K562 (cell line): Measurements from ENCODE around the gene MTMR4. TPM values are rescaled to one million over a fixed set of nuclear protein-coding genes. Genes with fewer than 3 reads are reported as not detected.

Experiments used
- ATAC-seq: fragments of 200-7000 bp; cut with Tn5 transposase; 3 replicates; pipeline ENCODE4 v1.9.1; 2020; ENCODE audit warnings: moderate library complexity
- BruUV-seq: library from RNA; stranded (reverse); fragments of 400-500 nt; replicated peaks from 2 replicates; lab custom pipeline; 2021; lab: Mats Ljungman, UMichigan
- CTCF ChIA-PET: fragments of 300-600 bp; formaldehyde crosslinking; extraction: SDS; loops from one replicate; lab custom pipeline; 2021; ENCODE audit warnings: low intra/inter-chr PET ratio; lab: Yijun Ruan, JAX
- POLR2A ChIA-PET: fragments of 300-600, 350-650 bp; sonication (Branson Sonifier 250); formaldehyde crosslinking; extraction: SDS; loops from one replicate; lab custom pipeline; 2021; ENCODE audit warnings: antibody characterized with exemption, inconsistent platforms; lab: Yijun Ruan, JAX
- DNase-seq, 4 experiments: peaks; one replicate each; pipeline versions ENCODE4 v3.0.0 to v3.0.0-alpha.2; 2011 to 2018; ENCODE audit warnings: low spot score in 3 of 4, mixed read lengths in 3 of 4; ENCODE audit errors: extremely low read depth in 1 of 4
- FAIRE-seq: peaks from 2 replicates; lab custom pipeline; 2011; peaks lifted over from hg19 to GRCh38; lab: Jason Lieb, UNC
- H2AFZ ChIP-seq: 2 replicates; pipeline ENCODE4 v1.6.0; 2011; ENCODE audit warnings: low read depth, low read length, control low read depth, inconsistent platforms
- H3K27ac ChIP-seq: fragments of 200-600 bp; 3 replicates; pipeline ENCODE4 v1.8.0; 2011; ENCODE audit warnings: low read depth, mild to moderate bottlenecking, control low read depth, inconsistent platforms, low read length, moderate library complexity, mixed read lengths; ENCODE audit errors: extremely low read depth
- H3K27me3 ChIP-seq, 2 experiments: fragments of 300-600 bp in 1 of 2; 2 replicates in 1 of 2; 3 replicates in 1 of 2; pipeline versions ENCODE4 v1.6.0 to v1.8.0; 2011; ENCODE audit warnings: inconsistent platforms in 2 of 2, low read length in 2 of 2, mild to moderate bottlenecking in 1 of 2, mixed read lengths in 1 of 2, moderate library complexity in 1 of 2; ENCODE audit not compliant: control insufficient read depth in 2 of 2, insufficient read depth in 2 of 2
- H3K36me3 ChIP-seq: fragments of 300-600 bp; 3 replicates; pipeline ENCODE4 v1.8.0; 2011; ENCODE audit warnings: mild to moderate bottlenecking, low read length, inconsistent platforms; ENCODE audit not compliant: control insufficient read depth, insufficient read depth
- H3K4me1 ChIP-seq, 2 experiments: fragments of 200-600 bp in 1 of 2; replicated peaks in 1 of 2; 2 replicates in 1 of 2; 3 replicates in 1 of 2; pipeline versions ENCODE4 v1.5.1 to v1.8.0; 2011; ENCODE audit warnings: inconsistent platforms in 2 of 2, low read length in 2 of 2, mild to moderate bottlenecking in 1 of 2, mixed read lengths in 1 of 2, moderate library complexity in 1 of 2; ENCODE audit not compliant: control insufficient read depth in 2 of 2, insufficient read depth in 2 of 2
- H3K4me2 ChIP-seq: 2 replicates; pipeline ENCODE4 v1.6.1; 2011; ENCODE audit warnings: low read length, control low read depth, inconsistent platforms, mixed read lengths; ENCODE audit not compliant: insufficient read depth
- H3K4me3 ChIP-seq: fragments of 200-600 bp; sonication (generic), shearing (Covaris generic); 2 replicates; pipeline ENCODE4 v1.5.1; 2016; ENCODE audit warnings: control low read depth, inconsistent platforms
- H3K79me2 ChIP-seq: fragments of 200-600 bp; 3 replicates; pipeline ENCODE4 v1.8.0; 2011; ENCODE audit warnings: low read length, inconsistent platforms; ENCODE audit not compliant: control insufficient read depth, insufficient read depth
- H3K9ac ChIP-seq, 2 experiments: 2 replicates each; pipeline versions ENCODE4 v1.6.0 to v1.6.1; 2011; ENCODE audit warnings: low read depth in 2 of 2, low read length in 2 of 2, control low read depth in 1 of 2, inconsistent platforms in 1 of 2, mild to moderate bottlenecking in 1 of 2, mixed read lengths in 1 of 2; ENCODE audit not compliant: insufficient read depth in 1 of 2
- H3K9me1 ChIP-seq: one replicate; pipeline ENCODE4 v1.6.0; 2011; ENCODE audit warnings: inconsistent platforms, mild to moderate bottlenecking, low read length, moderate library complexity; ENCODE audit not compliant: control insufficient read depth, insufficient read depth
- H3K9me3 ChIP-seq: replicated peaks from 2 replicates; pipeline ENCODE4 v1.5.1; 2011; ENCODE audit warnings: low read depth, low read length, inconsistent platforms; ENCODE audit not compliant: control insufficient read depth, insufficient read depth
- H4K20me1 ChIP-seq: replicated peaks from 2 replicates; pipeline ENCODE4 v1.6.1; 2011; ENCODE audit warnings: low read length, inconsistent platforms, mixed read lengths; ENCODE audit not compliant: control insufficient read depth, insufficient read depth
- KDM5B ChIP-seq: fragments of 200-600 bp; sonication (generic); IDR thresholded peaks from 2 replicates; pipeline ENCODE4 v1.6.1; 2012; ENCODE audit warnings: low read depth, mild to moderate bottlenecking, moderate library complexity, low read length, control low read depth, inconsistent platforms; ENCODE audit not compliant: insufficient replicate concordance
- NR1H2 ChIP-seq: sonication (generic); formaldehyde crosslinking; IDR thresholded peaks from 2 replicates; pipeline ENCODE4 v1.4.0; 2020; ENCODE audit warnings: mild to moderate bottlenecking, missing genetic modification reagents
- ZFX ChIP-seq: sonication (generic); formaldehyde crosslinking; IDR thresholded peaks from 2 replicates; pipeline ENCODE4 v1.8.0; 2022; ENCODE audit warnings: mild to moderate bottlenecking, missing genetic modification reagents, moderate library complexity
- ZNF830 ChIP-seq: fragments of 250-450 bp; sonication (Bioruptor Pico); IDR thresholded peaks from 2 replicates; pipeline ENCODE4 v1.5.0; 2021; ENCODE audit warnings: mild to moderate bottlenecking
- WGBS: fragments of 100-300 bp; shearing (Covaris generic); methylation state at CpG from one replicate; pipeline ENCODE4 v1.1.6; 2016; ENCODE audit warnings: low coverage, mixed read lengths; ENCODE audit not compliant: insufficient coverage; ENCODE audit errors: missing lambda C conversion rate; 5-methylcytosine and 5-hydroxymethylcytosine counted together
- in situ Hi-C: fragments of 300-500 bp; cut with MboI; formaldehyde crosslinking; loops from 4 replicates; pipeline ENCODE4 v1.15.0; 2018; ENCODE audit warnings: inconsistent platforms, mixed read lengths
- intact Hi-C: fragments of 100-400 bp; cut with micrococcal nuclease; formaldehyde crosslinking; loops from 2 replicates; pipeline ENCODE4 v1.14.2; 2022
- polyA plus RNA-seq, 8 experiments: library from polyadenylated mRNA; depleted of rRNA in 4 of 8; stranded (reverse) in 5 of 8; unstranded in 3 of 8; fragments of >200 nt; fragmentation: Nextera tagmentation in 2 of 8; fragmentation: Illumina TruSeq in 1 of 8; extraction: Ambion mirVana in 2 of 8; extraction: Trizol in 1 of 8; gene quantifications; 2 replicates each; pipeline versions ENCODE4 v1.2.1 to v1.2.3, GENCODE V29; 2011 to 2014; ENCODE audit warnings: inconsistent platforms in 1 of 8, missing spikeins in 1 of 8
- total RNA-seq, 7 experiments: library from RNA; depleted of rRNA in 6 of 7; stranded (reverse); fragments of >200 nt in 6 of 7; fragmentation: Illumina TruSeq in 2 of 7; extraction: Trizol in 2 of 7; gene quantifications; 2 replicates each; pipeline versions ENCODE4 v1.2.1 to v1.2.3, GENCODE V29; 2011 to 2021; ENCODE audit warnings: low replicate concordance in 1 of 7

Gene MTMR4
- total and polyA plus RNA-seq, 9 of the 15 experiments (the other 6 are each of a cell fraction or from before 2014, with no cell fraction given), result 8.8 to 45.7 (median 28.7) TPM

DNA sequence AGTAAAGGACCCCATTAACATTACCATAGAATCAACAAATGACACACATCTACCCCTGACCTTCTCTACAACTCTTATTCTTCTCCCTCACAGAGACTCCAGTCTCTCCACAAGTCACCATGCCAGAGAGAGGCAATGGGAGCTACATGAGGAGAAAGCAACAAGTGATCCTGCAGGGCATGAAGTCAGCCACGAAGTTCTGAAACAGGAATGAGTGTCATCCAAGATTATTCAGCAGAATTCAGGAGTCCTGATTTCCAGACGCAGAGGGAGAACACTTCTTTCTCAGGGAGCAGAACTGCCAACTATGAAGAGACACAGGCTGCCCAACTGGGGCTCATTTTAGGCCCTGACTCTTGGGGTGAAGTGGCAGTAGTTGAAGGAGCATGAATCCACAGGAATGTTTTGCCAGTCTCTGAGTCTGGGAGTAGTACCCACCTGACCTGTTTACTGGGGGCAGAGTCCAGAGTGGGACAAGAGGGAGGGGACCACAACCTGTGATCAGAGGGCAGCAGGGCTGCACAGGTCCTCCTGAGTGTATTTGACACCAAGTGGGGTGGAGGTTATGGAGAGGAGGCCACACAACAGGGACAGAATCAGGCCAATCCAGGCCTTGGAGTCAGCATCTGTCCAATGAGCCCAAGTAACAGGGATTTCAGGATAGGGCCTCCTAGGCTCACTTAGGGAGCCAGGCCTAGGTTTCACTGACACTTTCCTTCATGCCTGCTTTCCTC lies 2.4 kb upstream of the MTMR4 start:
- H2AFZ ChIP-seq, result peak overlapping the region; percentile 93; the same call in 1 of the 2 replicates
- in situ Hi-C loops, result no loop called here
- no peaks in the 10 kb centered on the region for H3K9me1 ChIP-seq
- H3K36me3 ChIP-seq, result peaks cover 24% of the 10 kb centered on the region
- peak overlapping the region; percentile 86 for H3K27ac ChIP-seq
- H4K20me1 ChIP-seq, result no peaks in the 10 kb centered on the region
- ChIA-PET POLR2A (interaction anchor here (0.6 to 2.9 kb wide), 6 partner anchors 11 to 183 kb away, joined by 3 to 35 read pairs (median 6); no protein-coding TSS in a partner anchor), CTCF (no interaction called here)
- no TSS peak for BruUV-seq
- intact Hi-C loops, result loop anchor here (5.0 kb wide), 1 partner anchor 60 kb away; no protein-coding TSS in a partner anchor
- H3K79me2 ChIP-seq, result peaks cover 27% of the 10 kb centered on the region
- TF ChIP-seq NR1H2 (CRISPR knock-in tag) (no peak), ZFX (CRISPR knock-in tag) (0 out of 2 replicates have a peak, but pooled peaks have one; percentile 8), KDM5B (peak; percentile 4), ZNF830 (CRISPR knock-in tag) (no peak)
- 6% methylated on average over 2 of the region's 2 CpGs for WGBS
- H3K4me1 ChIP-seq, result peaks cover 29 to 31% of the 10 kb centered on the region in 2 experiments
- peak overlapping the region; percentile 97 for H3K4me2 ChIP-seq
- no peaks in the 10 kb centered on the region for H3K9me3 ChIP-seq
- ATAC-seq (no peak), DNase-seq (no peak), FAIRE-seq (no peak)
- no peaks in the 10 kb centered on the region for H3K27me3 ChIP-seq
- peak overlapping the region; percentile 92 to 95 for H3K9ac ChIP-seq
- peak overlapping the region; percentile 83 for H3K4me3 ChIP-seq
